ENCODE measurements around the gene ENDOV.

Gene ENDOV

GRCh38 chr17:80470603-80471002 is 55.6 kb downstream of the ENDOV start:
- DNase-seq = no peak

- no peak for DNase-seq
Measured at GRCh38 chr17:80471922-80472321, 57.0 kb downstream of the ENDOV start.

GRCh38 chr17:80472996-80473395 is 58.0 kb downstream of the ENDOV start:
- no peak for DNase-seq

- no peak for DNase-seq
Measured at GRCh38 chr17:80473701-80474100, 58.7 kb downstream of the ENDOV start.

GRCh38 chr17:80474231-80474960 is 59.4 kb downstream of the ENDOV start:
- DNase-seq = no peak

- DNase-seq = no peak
Measured at GRCh38 chr17:80474961-80475909, 60.3 kb downstream of the ENDOV start.

- peak; percentile 40 for DNase-seq
Measured at GRCh38 chr17:80475910-80476876, 61.2 kb downstream of the ENDOV start, which contains the start of gene NPTX1. TSS of gene NPTX1 (minus strand) at chr17:80476607. CDS start at chr17:80476446, 161 bp downstream.

GRCh38 chr17:80476877-80477646 is 62.1 kb downstream of the ENDOV start:
- DNase-seq = peak; percentile 38

GRCh38 chr17:80477647-80478478 is 62.9 kb downstream of the ENDOV start:
- peak; percentile 67 for DNase-seq

- no peak for DNase-seq
Measured at GRCh38 chr17:80478487-80479245, 63.7 kb downstream of the ENDOV start.

- DNase-seq = no peak
Measured at GRCh38 chr17:80479246-80479566, 64.2 kb downstream of the ENDOV start.

- DNase-seq = no peak
Measured at GRCh38 chr17:80480248-80480647, 65.3 kb downstream of the ENDOV start.

GRCh38 chr17:80481284-80482057 is 66.5 kb downstream of the ENDOV start:
- DNase-seq = no peak

GRCh38 chr17:80482058-80482318 is 67.0 kb downstream of the ENDOV start:
- no peak for DNase-seq

- no peak for DNase-seq
Measured at GRCh38 chr17:80482555-80483308, 67.8 kb downstream of the ENDOV start.

GRCh38 chr17:80485846-80486245 is 70.9 kb downstream of the ENDOV start:
- peak; percentile 97 for DNase-seq

- DNase-seq = no peak
Measured at GRCh38 chr17:80486692-80487091, 71.7 kb downstream of the ENDOV start.

GRCh38 chr17:80487511-80487910 is 72.5 kb downstream of the ENDOV start:
- no peak for DNase-seq
